Transverse colon (tissue), 4 donors: ENCODE measurements around the gene PLCL1. TPM values are rescaled to one million over a fixed set of nuclear protein-coding genes. Genes with fewer than 3 reads are reported as not detected.

Experiments
- DNase-seq: peaks from one replicate; pipeline ENCODE4 v3.0.0-alpha.2; 2019
- H3K27ac ChIP-seq, 4 donors: fragments of 200-600 bp; sonication (generic); 2 replicates each; pipeline ENCODE4 v1.5.1; 2016 to 2018; ENCODE audit warnings: inconsistent platforms in 4 of 4
- H3K27me3 ChIP-seq: fragments of 200-600 bp; sonication (generic); 2 replicates; pipeline ENCODE4 v1.5.1; 2017; ENCODE audit warnings: inconsistent platforms
- H3K36me3 ChIP-seq, 4 donors: fragments of 200-600 bp; sonication (generic); 2 replicates each; pipeline ENCODE4 v1.5.1; 2017 to 2019; ENCODE audit warnings: inconsistent platforms in 4 of 4
- H3K4me1 ChIP-seq, 4 donors: fragments of 200-600 bp; sonication (generic); 2 replicates each; pipeline ENCODE4 v1.5.1; 2017 to 2020; ENCODE audit warnings: inconsistent platforms in 4 of 4
- H3K4me3 ChIP-seq, 4 donors: fragments of 200-600 bp; sonication (generic); 1 replicate in 1 of 4; 2 replicates in 3 of 4; pipeline versions ENCODE4 v1.5.1 to v1.6.1; 2017 to 2019; ENCODE audit warnings: inconsistent platforms in 4 of 4
- H3K9me3 ChIP-seq, 2 donors: fragments of 200-600 bp; sonication (generic); 2 replicates each; pipeline ENCODE4 v1.5.1; 2017 to 2019; ENCODE audit warnings: inconsistent platforms in 2 of 2
- CTCF ChIP-seq, 5 experiments: fragments of 200-600 bp in 3 of 5; fragments of 450-650 bp in 2 of 5; sonication (generic) in 3 of 5; IDR thresholded peaks; 1 replicate in 2 of 5; 2 replicates in 3 of 5; pipeline ENCODE4 v1.5.1; 2016 to 2017; ENCODE audit warnings: antibody characterized with exemption in 5 of 5, inconsistent platforms in 3 of 5, mild to moderate bottlenecking in 2 of 5, moderate library complexity in 1 of 5
- EP300 ChIP-seq: sonication (generic); formaldehyde crosslinking; IDR thresholded peaks from one replicate; pipeline ENCODE4 v1.6.1; 2017; ENCODE audit warnings: antibody characterized with exemption, low read depth
- POLR2A ChIP-seq: fragments of 450-650 bp; IDR thresholded peaks from one replicate; pipeline ENCODE4 v1.6.1; 2016; ENCODE audit warnings: antibody characterized with exemption, mild to moderate bottlenecking, moderate library complexity
- POLR2AphosphoS5 ChIP-seq, 3 donors: sonication (generic); formaldehyde crosslinking; IDR thresholded peaks; one replicate each; pipeline ENCODE4 v1.6.1; 2016; ENCODE audit warnings: antibody characterized with exemption in 3 of 3
- WGBS, 2 donors: methylation state at CpG; one replicate each; pipeline ENCODE4 v1.1.5; 2018; ENCODE audit warnings: low coverage in 1 of 2; 5-methylcytosine and 5-hydroxymethylcytosine counted together
- in situ Hi-C, 4 donors: fragments of 200-750 bp; cut with MboI; loops; one replicate each; pipeline versions ENCODE4 v1.15.0 to v1.15.1; 2017; ENCODE audit warnings: low sequenced_read_pairs in 3 of 4, low pct_ligation_motif_present in 1 of 4, low pct_unique_long_range_greater_than_20kb in 1 of 4
- intact Hi-C: fragments of 100-400 bp; cut with DNase I; formaldehyde crosslinking; loops from one replicate; pipeline ENCODE4 v1.15.1; 2023; ENCODE audit warnings: low total_unique reads
- total RNA-seq, 4 donors: library from RNA; depleted of rRNA; stranded (reverse); fragments of >200 nt; gene quantifications; one replicate each; pipeline ENCODE4 v1.1.0, GENCODE V29; 2016

Gene PLCL1
- total RNA-seq, 4 donors from 2014 or later = 0.20 to 7.1 (median 5.3) TPM

GRCh38 chr2:197929886-197930227 is 125.5 kb downstream of the PLCL1 start:
- H3K27ac ChIP-seq = no peak overlapping the region
- in situ Hi-C loops = no loop called here
- TF ChIP-seq POLR2AphosphoS5 (IDR thresholded peaks at IDR 0.05) = no peak
- no peak for TF ChIP-seq CTCF (IDR thresholded peaks at IDR 0.05)
- no peak for TF ChIP-seq EP300
- no peak for TF ChIP-seq POLR2A
- H3K4me3 ChIP-seq = no peak overlapping the region
- no peaks in the 10 kb centered on the region for H3K4me1 ChIP-seq
- no peak for DNase-seq
- H3K27me3 ChIP-seq = peaks cover 3% of the 10 kb centered on the region
- intact Hi-C loops = no loop called here
- no peaks in the 10 kb centered on the region for H3K36me3 ChIP-seq
- no peaks in the 10 kb centered on the region for H3K9me3 ChIP-seq

DNA sequence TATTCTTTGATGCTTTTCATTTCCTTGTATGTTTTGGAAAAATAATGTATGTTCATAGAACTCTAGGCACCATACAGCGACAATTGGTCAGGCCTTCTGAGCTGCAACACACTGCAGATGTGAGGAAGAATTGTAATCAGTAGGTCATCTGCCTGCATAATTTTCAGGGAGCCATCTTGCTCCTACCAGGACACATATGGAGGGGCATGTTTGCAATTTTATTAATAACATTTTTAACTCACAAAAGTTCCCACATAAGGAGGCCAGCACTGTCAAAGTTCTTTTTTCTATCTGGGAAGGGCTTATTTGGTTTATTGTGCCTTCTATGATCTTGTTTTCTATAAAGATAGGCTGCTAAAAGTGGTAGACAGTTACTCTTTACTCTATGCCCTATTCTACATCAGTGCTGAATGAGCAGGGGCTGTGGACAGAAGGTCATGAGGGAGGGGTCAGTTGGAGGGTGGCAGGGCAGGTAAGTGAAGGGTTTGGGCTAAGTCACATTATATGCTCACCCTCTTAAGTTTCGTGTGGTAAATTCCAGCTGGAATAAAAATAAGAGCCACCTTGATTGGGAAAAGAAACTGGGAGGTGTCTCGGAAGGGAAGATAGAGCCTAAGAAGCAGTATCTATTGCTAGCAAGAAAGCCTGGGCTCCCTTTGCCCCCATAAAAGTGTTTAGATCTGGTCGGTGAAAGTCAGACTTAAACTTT is 126.3 kb downstream of the PLCL1 start:
- DNase-seq = no peak
- in situ Hi-C loops = no loop called here
- no peak for TF ChIP-seq CTCF (IDR thresholded peaks at IDR 0.05)
- no peak for TF ChIP-seq EP300
- TF ChIP-seq POLR2A = no peak
- no peak for TF ChIP-seq POLR2AphosphoS5 (IDR thresholded peaks at IDR 0.05)
- H3K9me3 ChIP-seq = no peaks in the 10 kb centered on the region
- H3K27me3 ChIP-seq = peaks cover 7% of the 10 kb centered on the region
- 88 to 94% methylated on average over 4 of the region's 4 CpGs for WGBS, 2 donors
- intact Hi-C loops = no loop called here
- H3K27ac ChIP-seq = no peak overlapping the region
- H3K4me3 ChIP-seq = no peak overlapping the region
- no peaks in the 10 kb centered on the region for H3K36me3 ChIP-seq
- no peaks in the 10 kb centered on the region for H3K4me1 ChIP-seq

GRCh38 chr2:197931661-197932312 is 127.4 kb downstream of the PLCL1 start:
- 59 to 73% methylated on average over 1 of the region's 1 CpG for WGBS, 2 donors
- DNase-seq = no peak
- Histone ChIP-seq H3K27ac (no peak overlapping the region), H3K4me1 (no peaks in the 10 kb centered on the region), H3K9me3 (no peaks in the 10 kb centered on the region), H3K4me3 (no peak overlapping the region), H3K36me3 (no peaks in the 10 kb centered on the region), H3K27me3 (peaks cover 7% of the 10 kb centered on the region)
- no peak for TF ChIP-seq EP300
- TF ChIP-seq POLR2A = no peak
- TF ChIP-seq CTCF (IDR thresholded peaks at IDR 0.05) = no peak
- TF ChIP-seq POLR2AphosphoS5 (IDR thresholded peaks at IDR 0.05) = no peak
- intact Hi-C loops (no loop called here), in situ Hi-C loops (no loop called here)

GRCh38 chr2:197932374-197932773 is 128.0 kb downstream of the PLCL1 start:
- DNase-seq = no peak
- H3K9me3 ChIP-seq = no peaks in the 10 kb centered on the region
- peaks cover 7% of the 10 kb centered on the region for H3K27me3 ChIP-seq
- peaks cover 0 to 2% (median 0%) of the 10 kb centered on the region in 4 donors for H3K4me1 ChIP-seq
- in situ Hi-C loops = no loop called here
- WGBS, 2 donors = 88% methylated on average over 5 of the region's 5 CpGs
- intact Hi-C loops = no loop called here
- no peak overlapping the region for H3K4me3 ChIP-seq
- TF ChIP-seq EP300 (no peak), POLR2AphosphoS5 (IDR thresholded peaks at IDR 0.05) (no peak), CTCF (IDR thresholded peaks at IDR 0.05) (no peak), POLR2A (no peak)
- H3K36me3 ChIP-seq = no peaks in the 10 kb centered on the region
- no peak overlapping the region for H3K27ac ChIP-seq
